ENCODE results near the gene STT3A. TPM values are rescaled to one million over a fixed set of nuclear protein-coding genes. Genes with fewer than 3 reads are reported as not detected.

STT3A gene
- total and polyA plus RNA-seq, 2 of the 13 experiments (the other 11 are each of a cell fraction or from before 2014, with no cell fraction given): 229 to 319 TPM

GRCh38 chr11:125605417-125605816 is 12.8 kb downstream of the STT3A start:
- FAIRE-seq: no peak
- no peak for DNase-seq (ENCODE audit: low spot score)
- H3K27ac ChIP-seq (ENCODE audit: extremely low read length, insufficient read depth, low read length): no peak overlapping the region
- peaks cover 24 to 85% of the 10 kb centered on the region in 2 experiments for H3K36me3 ChIP-seq (replicated peaks in 1 of 2; ENCODE audit: control insufficient read depth in 1 of 2, insufficient read depth in 2 of 2, low read length in 2 of 2)
- H3K4me1 ChIP-seq (ENCODE audit: insufficient read depth, low read length): no peaks in the 10 kb centered on the region
- no peak for ATAC-seq
- H3K4me2 ChIP-seq (ENCODE audit: low read depth, low read length): no peak overlapping the region
- no peak overlapping the region for H2AFZ ChIP-seq (ENCODE audit: low read length)
- no peaks in the 10 kb centered on the region for H3K79me2 ChIP-seq (ENCODE audit: insufficient read depth, low read length)
- POLR2A ChIA-PET: no interaction called here
- intact Hi-C loops (cut with micrococcal nuclease; ENCODE audit: unreplicated experiment) (no loop called here), in situ Hi-C loops (cut with HindIII; ENCODE audit: extremely low pct_ligation_motif_present, low pct_unique_long_range_greater_than_20kb) (no loop called here)
- H3K9me3 ChIP-seq (ENCODE audit: low read length): no peaks in the 10 kb centered on the region
- TF ChIP-seq FOSL2 (CRISPR knock-in tag; IDR thresholded peaks at IDR 0.05) (no peak), ZSCAN31 (CRISPR knock-in tag; IDR thresholded peaks at IDR 0.05; ENCODE audit: low read depth) (no peak), TBX2 (CRISPR knock-in tag; IDR thresholded peaks at IDR 0.05; ENCODE audit: borderline replicate concordance) (no peak), E2F5 (CRISPR knock-in tag; conservative IDR thresholded peaks at IDR 0.05) (no peak), CC2D1A (CRISPR knock-in tag; IDR thresholded peaks at IDR 0.05) (no peak), DRAP1 (CRISPR knock-in tag; IDR thresholded peaks at IDR 0.05) (no peak), ZNF205 (CRISPR knock-in tag; IDR thresholded peaks at IDR 0.05) (no peak), ZMYM3 (CRISPR knock-in tag; IDR thresholded peaks at IDR 0.05) (no peak), FOXP4 (CRISPR knock-in tag; IDR thresholded peaks at IDR 0.05) (no peak)
- H3K27me3 ChIP-seq (ENCODE audit: control insufficient read depth in 1 of 2, insufficient read depth in 2 of 2, low read length in 2 of 2): no peaks in the 10 kb centered on the region; a peak in 1 of 5 replicates
- CTCF ChIA-PET (ENCODE audit: low intra/inter-chr PET ratio, low total read pairs): no interaction called here
- no peak overlapping the region for H3K4me3 ChIP-seq (replicated peaks in 1 of 3; ENCODE audit: insufficient read depth in 1 of 3, low read depth in 2 of 3, low read length in 3 of 3)
- no peak overlapping the region for H3K9ac ChIP-seq (ENCODE audit: insufficient read depth, low read depth, low read length)
- BruUV-seq (replicated peaks): no TSS peak
- no peaks in the 10 kb centered on the region for H4K20me1 ChIP-seq (ENCODE audit: insufficient read depth, low read length)
